ENCODE results near the gene SPATA16.
"Not testable (repeated sequence)": the region's sequence is repeated elsewhere in the genome, so short reads cannot be mapped to it uniquely, and the experiment has no call there.

DNA sequence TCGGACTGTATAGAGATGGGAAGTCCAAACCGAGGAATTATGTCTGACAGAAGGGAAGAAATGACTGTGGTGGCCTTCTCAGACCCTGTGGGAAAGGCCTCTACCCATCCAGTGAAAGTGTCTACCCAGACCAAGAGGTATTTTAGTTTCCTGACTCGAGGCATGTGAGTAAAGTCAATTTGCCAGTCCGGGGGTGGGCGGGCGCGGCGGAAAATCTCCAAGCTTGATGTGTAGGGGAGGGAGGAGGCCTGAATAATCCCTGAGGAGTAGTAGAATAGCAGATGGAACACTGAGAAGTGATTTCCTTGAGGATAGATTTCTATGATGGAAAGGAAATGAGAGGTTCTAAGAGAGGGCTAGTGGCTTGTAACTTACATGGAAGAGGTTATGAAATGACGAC, 15.5 kb upstream of the SPATA16 start:
- not testable (repeated sequence) for TF ChIP-seq POLR2A (IDR thresholded peaks at IDR 0.05)
- TF ChIP-seq, protein P1, sequence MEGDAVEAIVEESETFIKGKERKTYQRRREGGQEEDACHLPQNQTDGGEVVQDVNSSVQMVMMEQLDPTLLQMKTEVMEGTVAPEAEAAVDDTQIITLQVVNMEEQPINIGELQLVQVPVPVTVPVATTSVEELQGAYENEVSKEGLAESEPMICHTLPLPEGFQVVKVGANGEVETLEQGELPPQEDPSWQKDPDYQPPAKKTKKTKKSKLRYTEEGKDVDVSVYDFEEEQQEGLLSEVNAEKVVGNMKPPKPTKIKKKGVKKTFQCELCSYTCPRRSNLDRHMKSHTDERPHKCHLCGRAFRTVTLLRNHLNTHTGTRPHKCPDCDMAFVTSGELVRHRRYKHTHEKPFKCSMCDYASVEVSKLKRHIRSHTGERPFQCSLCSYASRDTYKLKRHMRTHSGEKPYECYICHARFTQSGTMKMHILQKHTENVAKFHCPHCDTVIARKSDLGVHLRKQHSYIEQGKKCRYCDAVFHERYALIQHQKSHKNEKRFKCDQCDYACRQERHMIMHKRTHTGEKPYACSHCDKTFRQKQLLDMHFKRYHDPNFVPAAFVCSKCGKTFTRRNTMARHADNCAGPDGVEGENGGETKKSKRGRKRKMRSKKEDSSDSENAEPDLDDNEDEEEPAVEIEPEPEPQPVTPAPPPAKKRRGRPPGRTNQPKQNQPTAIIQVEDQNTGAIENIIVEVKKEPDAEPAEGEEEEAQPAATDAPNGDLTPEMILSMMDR (IDR thresholded peaks at IDR 0.05) = not testable (repeated sequence)

All from testis (tissue), 2 donors.